Motor neuron (in vitro differentiated cells): ENCODE measurements around the gene DUS2. TPM values are rescaled to one million over a fixed set of nuclear protein-coding genes. Genes with fewer than 3 reads are reported as not detected.
"Not testable (repeated sequence)": the region's sequence is repeated elsewhere in the genome, so short reads cannot be mapped to it uniquely, and the experiment has no call there.

Experiments
- ATAC-seq, 8 experiments: fragments of 200-7000 bp; cut with Tn5 transposase; replicated peaks in 6 of 8; 2 replicates each; pipeline ENCODE4 v1.8.0; 2021; ENCODE audit warnings: mild to moderate bottlenecking in 8 of 8, moderate library complexity in 8 of 8
- H3K27ac ChIP-seq, 2 donors: fragments of 250-450 bp; sonication (Bioruptor Pico); 2 replicates each; pipeline ENCODE4 v1.9.0; 2021; ENCODE audit warnings: antibody characterized with exemption in 2 of 2, mild to moderate bottlenecking in 2 of 2, moderate library complexity in 1 of 2
- H3K4me1 ChIP-seq, 2 donors: fragments of 250-450 bp; sonication (Bioruptor Pico); replicated peaks in 1 of 2; 2 replicates each; pipeline ENCODE4 v1.6.1; 2021; ENCODE audit warnings: antibody characterized with exemption in 2 of 2, mild to moderate bottlenecking in 2 of 2, moderate library complexity in 1 of 2
- H3K4me3 ChIP-seq, 5 donors: fragments of 250-450 bp; sonication (Bioruptor Pico); 2 replicates each; pipeline ENCODE4 v1.9.0; 2021; ENCODE audit warnings: antibody characterized with exemption in 5 of 5, mild to moderate bottlenecking in 5 of 5, moderate library complexity in 4 of 5
- WGBS, 10 experiments: fragments of 450-650 bp; shearing (Covaris generic); methylation state at CpG; one replicate each; pipeline ENCODE4 v1.0.0; 2022; 5-methylcytosine and 5-hydroxymethylcytosine counted together
- in situ Hi-C, 9 experiments: fragments of 400-800 bp; cut with MboI; loops; one replicate each; pipeline ENCODE4 v1.15.0; 2021; ENCODE audit warnings: low sequenced_read_pairs in 9 of 9, low pct_unique_long_range_greater_than_20kb in 2 of 9; ENCODE audit not compliant: unreplicated experiment in 9 of 9
- total RNA-seq, 8 experiments: library from RNA; unstranded; fragments of 300-600 nt; gene quantifications; 2 replicates each; pipeline versions ENCODE4 v1.2.3 to v1.2.4, GENCODE V29; 2022

Gene DUS2
- total RNA-seq, 8 experiments from 2014 or later = 9.0 to 19.2 (median 12.8) TPM

- in situ Hi-C loops = loop anchor here in 1 of 9 experiments (10.0 kb wide), 1 partner anchor 235 kb away; no protein-coding TSS in a partner anchor
- ATAC-seq = no peak
- Histone ChIP-seq H3K27ac (no peak overlapping the region), H3K4me3 (no peak overlapping the region), H3K4me1 (peaks cover 6 to 11% of the 10 kb centered on the region in 2 donors)
- 27 to 93% (median 73%) methylated on average over 2 to 6 of the region's 8 CpGs; no CpG with 5 or more reads in 4 of the 10 experiments for WGBS, 10 experiments
Measured at GRCh38 chr16:67989322-67990017, 33.6 kb upstream of the DUS2 start.

GRCh38 chr16:67990018-67990386, 33.1 kb upstream of the DUS2 start:
- Histone ChIP-seq H3K4me3 (no peak overlapping the region), H3K27ac (no peak overlapping the region), H3K4me1 (peaks cover 3 to 5% of the 10 kb centered on the region in 2 donors)
- ATAC-seq = no peak
- in situ Hi-C loops = loop anchor here in 1 of 9 experiments (10.0 kb wide), 1 partner anchor 235 kb away; no protein-coding TSS in a partner anchor
- 60 to 100% (median 75%) methylated on average over 1 to 5 of the region's 6 CpGs; no CpG with 5 or more reads in 4 of the 10 experiments for WGBS, 10 experiments

- Histone ChIP-seq H3K4me1 (no peaks in the 10 kb centered on the region), H3K27ac (no peak overlapping the region), H3K4me3 (no peak overlapping the region)
- peak in 2 of 8 experiments; percentile 1 to 17 for ATAC-seq
- in situ Hi-C loops = loop anchor here in 1 of 9 experiments (10.0 kb wide), 1 partner anchor 232 kb away; no protein-coding TSS in a partner anchor
- 60 to 100% (median 82%) methylated on average over 2 to 5 of the region's 20 CpGs; no CpG with 5 or more reads in 6 of the 10 experiments for WGBS, 10 experiments
Measured at GRCh38 chr16:67992661-67993206, 30.4 kb upstream of the DUS2 start.

GRCh38 chr16:67993207-67994039, 29.7 kb upstream of the DUS2 start:
- H3K27ac ChIP-seq = no peak overlapping the region
- no CpG with 5 or more reads among the region's 39 CpGs for WGBS, 10 experiments
- ATAC-seq = peak; percentile 85 to 98 (median 94)
- in situ Hi-C loops = loop anchor here in 1 of 9 experiments (10.0 kb wide), 1 partner anchor 231 kb away; no protein-coding TSS in a partner anchor
- no peak overlapping the region for H3K4me3 ChIP-seq
- no peaks in the 10 kb centered on the region for H3K4me1 ChIP-seq

- H3K27ac ChIP-seq, H3K4me3 ChIP-seq, H3K4me1 ChIP-seq, ATAC-seq: not testable (repeated sequence)
- in situ Hi-C loops = loop anchor here in 1 of 9 experiments (10.0 kb wide), 1 partner anchor 231 kb away; no protein-coding TSS in a partner anchor
- WGBS, 10 experiments = no CpG with 5 or more reads among the region's 6 CpGs
Measured at GRCh38 chr16:67994040-67994408, 29.1 kb upstream of the DUS2 start.

- in situ Hi-C loops = loop anchor here in 1 of 9 experiments (10.0 kb wide), 1 partner anchor 229 kb away; no protein-coding TSS in a partner anchor
Measured at GRCh38 chr16:67995423-67995822, 27.7 kb upstream of the DUS2 start.

GRCh38 chr16:67996666-67997065, 26.4 kb upstream of the DUS2 start:
- Histone ChIP-seq H3K4me3 (no peak overlapping the region), H3K27ac (no peak overlapping the region), H3K4me1 (no peaks in the 10 kb centered on the region)
- WGBS, 10 experiments = 65 to 100% (median 87%) methylated on average over 1 to 5 of the region's 5 CpGs; no CpG with 5 or more reads in 3 of the 10 experiments
- ATAC-seq = no peak
- in situ Hi-C loops = loop anchor here in 1 of 9 experiments (10.0 kb wide), 1 partner anchor 228 kb away; no protein-coding TSS in a partner anchor

More at GRCh38 chr16:67995423-67995822, 27.7 kb upstream of the DUS2 start:
- peak in 2 of 8 experiments; percentile 9 to 44 for ATAC-seq
- WGBS, 10 experiments = 54 to 100% (median 88%) methylated on average over 1 to 4 of the region's 5 CpGs; no CpG with 5 or more reads in 5 of the 10 experiments
- Histone ChIP-seq H3K4me1 (no peaks in the 10 kb centered on the region), H3K4me3 (no peak overlapping the region), H3K27ac (no peak overlapping the region)

- H3K4me3 ChIP-seq, H3K27ac ChIP-seq, ATAC-seq, H3K4me1 ChIP-seq: not testable (repeated sequence)
- in situ Hi-C loops = loop anchor here in 1 of 9 experiments (10.0 kb wide), 1 partner anchor 226 kb away; no protein-coding TSS in a partner anchor
- WGBS, 10 experiments = 88% methylated on average over 3 of the region's 36 CpGs; no CpG with 5 or more reads in 9 of the 10 experiments
Measured at GRCh38 chr16:67998231-67998778, 24.8 kb upstream of the DUS2 start.

GRCh38 chr16:67998779-67999688, 24.1 kb upstream of the DUS2 start, which contains the start of gene DPEP2:
DPEP2 (minus strand) TSS chr16:67999484; CDS start chr16:67993212, 6,272 bp downstream.
- ATAC-seq, H3K4me1 ChIP-seq, H3K4me3 ChIP-seq, H3K27ac ChIP-seq: not testable (repeated sequence)
- in situ Hi-C loops = loop anchor here in 1 of 9 experiments (10.0 kb wide), 1 partner anchor 226 kb away; no protein-coding TSS in a partner anchor
- 31 to 100% (median 80%) methylated on average over 1 to 13 of the region's 18 CpGs; no CpG with 5 or more reads in 2 of the 10 experiments for WGBS, 10 experiments

- in situ Hi-C loops = loop anchor here in 1 of 9 experiments (10.0 kb wide), 1 partner anchor 225 kb away; no protein-coding TSS in a partner anchor
- WGBS, 10 experiments = 62 to 100% (median 80%) methylated on average over 1 to 2 of the region's 2 CpGs; no CpG with 5 or more reads in 5 of the 10 experiments
- no peak overlapping the region for H3K4me3 ChIP-seq
Measured at GRCh38 chr16:67999985-68000384, 23.1 kb upstream of the DUS2 start.

GRCh38 chr16:68000450-68000849, 22.6 kb upstream of the DUS2 start:
- ATAC-seq = no peak
- Histone ChIP-seq H3K4me1 (no peaks in the 10 kb centered on the region), H3K4me3 (no peak overlapping the region), H3K27ac (no peak overlapping the region)
- in situ Hi-C loops = no loop called here
- 0 to 80% (median 50%) methylated on average over 1 to 2 of the region's 3 CpGs; no CpG with 5 or more reads in 1 of the 10 experiments for WGBS, 10 experiments

More at GRCh38 chr16:67999985-68000384, 23.1 kb upstream of the DUS2 start:
- no peak overlapping the region for H3K27ac ChIP-seq
- H3K4me1 ChIP-seq = no peaks in the 10 kb centered on the region
- ATAC-seq = no peak
